Liver (tissue), 9 donors: ENCODE measurements around the gene ATP10A. TPM values are rescaled to one million over a fixed set of nuclear protein-coding genes. Genes with fewer than 3 reads are reported as not detected.

Experiments used
- DNase-seq: peaks from one replicate; pipeline ENCODE4 v3.0.0-alpha.2; 2017; ENCODE audit warnings: low spot score
- H3K27ac ChIP-seq, 2 donors: one replicate each; pipeline ENCODE4 v1.7.0; 2013; ENCODE audit warnings: inconsistent platforms in 2 of 2, low read length in 2 of 2, control low read depth in 1 of 2, low read depth in 1 of 2, mild to moderate bottlenecking in 1 of 2
- H3K27me3 ChIP-seq, 4 donors: one replicate each; pipeline versions ENCODE4 v1.6.1 to v1.7.0; 2013; ENCODE audit warnings: low read length in 3 of 4, inconsistent platforms in 1 of 4, mild to moderate bottlenecking in 1 of 4, moderate library complexity in 1 of 4; ENCODE audit not compliant: control insufficient read depth in 4 of 4, insufficient read depth in 4 of 4
- H3K36me3 ChIP-seq, 4 donors: one replicate each; pipeline versions ENCODE4 v1.6.1 to v1.7.0; 2013; ENCODE audit warnings: low read length in 3 of 4, mild to moderate bottlenecking in 3 of 4, low read depth in 1 of 4, moderate library complexity in 1 of 4; ENCODE audit not compliant: control insufficient read depth in 4 of 4, insufficient read depth in 3 of 4
- H3K4me1 ChIP-seq, 4 donors: one replicate each; pipeline versions ENCODE4 v1.6.1 to v1.7.0; 2013; ENCODE audit warnings: low read length in 3 of 4, mild to moderate bottlenecking in 3 of 4, moderate library complexity in 1 of 4; ENCODE audit not compliant: control insufficient read depth in 4 of 4, insufficient read depth in 4 of 4
- H3K4me3 ChIP-seq, 3 donors: one replicate each; pipeline versions ENCODE4 v1.6.1 to v1.7.0; 2013; ENCODE audit warnings: low read length in 3 of 3, control low read depth in 1 of 3, low read depth in 1 of 3, mild to moderate bottlenecking in 1 of 3
- H3K9ac ChIP-seq, 2 donors: one replicate each; pipeline ENCODE4 v1.7.0; 2013; ENCODE audit warnings: low read length in 2 of 2, mild to moderate bottlenecking in 2 of 2, moderate library complexity in 2 of 2, control low read depth in 1 of 2, low read depth in 1 of 2
- H3K9me3 ChIP-seq, 4 donors: one replicate each; pipeline versions ENCODE4 v1.6.1 to v1.7.0; 2013; ENCODE audit warnings: low read length in 3 of 4; ENCODE audit not compliant: control insufficient read depth in 4 of 4
- ATF3 ChIP-seq: IDR thresholded peaks from 2 replicates; pipeline ENCODE4 v1.6.1; 2016; ENCODE audit warnings: antibody characterized with exemption
- CTCF ChIP-seq: fragments of 150-350 bp; IDR thresholded peaks from 2 replicates; pipeline ENCODE4 v1.5.1; 2017; ENCODE audit warnings: improper control_type of control experiment, low read depth, low read length; ENCODE audit not compliant: missing input control
- EGR1 ChIP-seq, 2 donors: IDR thresholded peaks; 2 replicates each; pipeline ENCODE4 v1.6.1; 2016 to 2018; ENCODE audit warnings: antibody characterized with exemption in 2 of 2, low read depth in 2 of 2
- FOXA2 ChIP-seq: IDR thresholded peaks from 2 replicates; pipeline ENCODE4 v1.6.1; 2016; ENCODE audit warnings: antibody characterized with exemption
- GABPA ChIP-seq, 2 donors: IDR thresholded peaks in 1 of 2; conservative IDR thresholded peaks in 1 of 2; 2 replicates each; pipeline ENCODE4 v1.6.1; 2016; ENCODE audit warnings: antibody characterized with exemption in 2 of 2, mild to moderate bottlenecking in 1 of 2, moderate library complexity in 1 of 2
- HNF4A ChIP-seq, 2 donors: conservative IDR thresholded peaks; 2 replicates each; pipeline ENCODE4 v1.6.1; 2016; ENCODE audit warnings: antibody characterized with exemption in 2 of 2, mild to moderate bottlenecking in 2 of 2
- HNF4G ChIP-seq: IDR thresholded peaks from 2 replicates; pipeline ENCODE4 v1.6.1; 2016; ENCODE audit warnings: antibody characterized with exemption
- JUND ChIP-seq, 2 donors: IDR thresholded peaks; 2 replicates each; pipeline ENCODE4 v1.6.1; 2016; ENCODE audit warnings: antibody characterized with exemption in 2 of 2
- MAX ChIP-seq: IDR thresholded peaks from 2 replicates; pipeline ENCODE4 v1.6.1; 2016; ENCODE audit warnings: antibody characterized with exemption
- NR2F2 ChIP-seq: IDR thresholded peaks from 2 replicates; pipeline ENCODE4 v1.6.1; 2016; ENCODE audit warnings: antibody characterized with exemption
- RAD21 ChIP-seq, 2 donors: IDR thresholded peaks; 2 replicates each; pipeline ENCODE4 v1.6.1; 2016; ENCODE audit warnings: antibody characterized with exemption in 2 of 2, mild to moderate bottlenecking in 2 of 2
- REST ChIP-seq: IDR thresholded peaks from 2 replicates; pipeline ENCODE4 v1.6.1; 2016; ENCODE audit warnings: antibody characterized with exemption, mild to moderate bottlenecking
- RXRA ChIP-seq, 2 donors: IDR thresholded peaks; 2 replicates each; pipeline ENCODE4 v1.6.1; 2017 to 2018; ENCODE audit warnings: antibody characterized with exemption in 2 of 2, mild to moderate bottlenecking in 1 of 2
- SP1 ChIP-seq: IDR thresholded peaks from 2 replicates; pipeline ENCODE4 v1.6.1; 2018; ENCODE audit warnings: antibody characterized with exemption, mild to moderate bottlenecking
- TAF1 ChIP-seq: conservative IDR thresholded peaks from 2 replicates; pipeline ENCODE4 v1.6.1; 2016; ENCODE audit warnings: antibody characterized with exemption, mild to moderate bottlenecking
- YY1 ChIP-seq: IDR thresholded peaks from 2 replicates; pipeline ENCODE4 v1.6.1; 2016; ENCODE audit warnings: antibody characterized with exemption, mild to moderate bottlenecking
- ZBTB33 ChIP-seq: IDR thresholded peaks from 2 replicates; pipeline ENCODE4 v1.6.1; 2016; ENCODE audit warnings: antibody characterized with exemption
- WGBS: extraction: QIAGEN DNeasy Blood & Tissue Kit; methylation state at CpG from one replicate; pipeline ENCODE4 v1.1.7; 2013; 5-methylcytosine and 5-hydroxymethylcytosine counted together
- polyA plus RNA-seq, 2 donors: library from polyadenylated mRNA; stranded (reverse) in 1 of 2; unstranded in 1 of 2; fragments of 200-250 nt in 1 of 2; fragments of >200 nt in 1 of 2; fragmentation: Nextera tagmentation in 1 of 2; extraction: Ambion mirVana in 1 of 2; gene quantifications; one replicate each; pipeline versions ENCODE4 v1.2.1 to v1.2.3, GENCODE V29; 2013 to 2015
- total RNA-seq, 2 donors: library from RNA; depleted of rRNA; stranded (reverse); fragments of >200 nt; gene quantifications; one replicate each; pipeline ENCODE4 v1.2.3, GENCODE V29; 2014
- donor health status: healthy.
- donor health status: healthy.
- donor health status: healthy.
- donor health status: healthy.
- donor health status: healthy.

ATP10A gene
- total and polyA plus RNA-seq, 4 donors, result 0.22 to 1.8 (median 0.39) TPM

GRCh38 chr15:25810154-25810553 is 53.0 kb downstream of the ATP10A start:
- DNase-seq, result no peak
- TF ChIP-seq NR2F2 (no peak), ATF3 (no peak), YY1 (no peak), MAX (no peak), SP1 (no peak), CTCF (no peak), RXRA (IDR thresholded peaks at IDR 0.05) (no peak), TAF1 (no peak), HNF4G (no peak)
- H3K36me3 ChIP-seq, result no peaks in the 10 kb centered on the region
- H3K9me3 ChIP-seq, result no peaks in the 10 kb centered on the region
- no peak overlapping the region for H3K4me3 ChIP-seq
- no peaks in the 10 kb centered on the region for H3K4me1 ChIP-seq
- no peak overlapping the region for H3K27ac ChIP-seq
- 77% methylated on average over 8 of the region's 8 CpGs for WGBS
- peaks cover 0 to 11% (median 0%) of the 10 kb centered on the region in 4 donors for H3K27me3 ChIP-seq
- no peak overlapping the region for H3K9ac ChIP-seq

- H3K9me3 ChIP-seq, result no peaks in the 10 kb centered on the region
- no peak overlapping the region for H3K4me3 ChIP-seq
- H3K36me3 ChIP-seq, result no peaks in the 10 kb centered on the region
- no peak overlapping the region for H3K9ac ChIP-seq
- no peak overlapping the region for H3K27ac ChIP-seq
- WGBS, result 77% methylated on average over 6 of the region's 6 CpGs
- peaks cover 0 to 6% (median 0%) of the 10 kb centered on the region in 4 donors for H3K27me3 ChIP-seq
- TF ChIP-seq EGR1 (IDR thresholded peaks at IDR 0.05; ENCODE audit: low read depth in 2 of 2) (no peak), REST (no peak), RAD21 (IDR thresholded peaks at IDR 0.05) (no peak), ATF3 (no peak), RXRA (IDR thresholded peaks at IDR 0.05) (no peak), SP1 (no peak), GABPA (IDR thresholded peaks at IDR 0.05 in 1 of 2, conservative IDR thresholded peaks at IDR 0.05 in 1 of 2) (no peak), JUND (IDR thresholded peaks at IDR 0.05) (no peak), HNF4A (conservative IDR thresholded peaks at IDR 0.05) (no peak), FOXA2 (no peak), YY1 (no peak), CTCF (no peak), TAF1 (no peak), ZBTB33 (no peak), MAX (no peak), HNF4G (no peak)
- no peak for DNase-seq
- H3K4me1 ChIP-seq, result no peaks in the 10 kb centered on the region
These were observed 56.1 kb downstream of the ATP10A start for GRCh38 chr15:25807063-25807462.
